ENCODE measurements around the gene LNPEP. TPM values are rescaled to one million over a fixed set of nuclear protein-coding genes. Genes with fewer than 3 reads are reported as not detected.

The LNPEP gene
- total and polyA plus RNA-seq, 8 donors = 2.0 to 20.0 (median 9.6) TPM

GRCh38 chr5:97085459-97086181 lies 149.7 kb downstream of the LNPEP start:
- H3K4me3 ChIP-seq = no peak overlapping the region
- no peaks in the 10 kb centered on the region for H3K9me3 ChIP-seq
- FAIRE-seq (no peak), ATAC-seq (no peak), DNase-seq (peak in 1 of 6 donors; percentile 50)
- no peak overlapping the region for H3K27ac ChIP-seq
- intact Hi-C loops (cut with DNase I) = no loop called here
- no peaks in the 10 kb centered on the region for H3K36me3 ChIP-seq
- peaks cover 0 to 3% (median 0%) of the 10 kb centered on the region in 3 donors for H3K4me1 ChIP-seq
- H3K27me3 ChIP-seq = no peaks in the 10 kb centered on the region
- no peak for TF ChIP-seq CTCF (IDR thresholded peaks at IDR 0.05)
- WGBS, 2 donors = 94 to 95% methylated on average over 19 to 22 of the region's 22 CpGs

Other genes with a start within 250 kb of the LNPEP start
- gene ERAP1, start 128.1 kb upstream of the LNPEP start, total RNA-seq = 10 to 100 TPM; 17.1 to 48.1 (median 23.4) TPM
- gene ERAP1, start 128.1 kb upstream of the LNPEP start, polyA plus RNA-seq = 1 to 10 TPM; 3.5 to 8.1 TPM
- gene ERAP2, start 59.6 kb upstream of the LNPEP start, total RNA-seq = 1 to 10 TPM in 4 of 6 donors, under 1 TPM in 2; 0.22 to 9.3 (median 2.5) TPM
- gene ERAP2, start 59.6 kb upstream of the LNPEP start, polyA plus RNA-seq = 1 to 10 TPM in 1 of 2 donors, under 1 TPM in 1; 0.87 to 1.2 TPM
- under 1 TPM in 1 of 6 donors, not detected in 5; 0.08 TPM for gene LIX1, start 206.5 kb downstream of the LNPEP start, total RNA-seq
- under 1 TPM in 1 of 2 donors, not detected in 1; 0.12 TPM for gene LIX1, start 206.5 kb downstream of the LNPEP start, polyA plus RNA-seq
- 10 to 100 TPM in 5 of 6 donors, 1 to 10 TPM in 1; 10.0 to 18.7 (median 11.8) TPM for gene RIOK2, start 247.2 kb downstream of the LNPEP start, total RNA-seq
- 10 to 100 TPM in 1 of 2 donors, 1 to 10 TPM in 1; 7.6 to 10.5 TPM for gene RIOK2, start 247.2 kb downstream of the LNPEP start, polyA plus RNA-seq